Upper lobe of left lung (tissue), 6 donors: Measurements from ENCODE around the gene KDM1A. TPM values are rescaled to one million over a fixed set of nuclear protein-coding genes. Genes with fewer than 3 reads are reported as not detected.

Experiments
- ATAC-seq, 2 donors: fragments of 200-7000 bp; cut with Tn5 transposase; one replicate each; pipeline ENCODE4 v1.9.1; 2022; ENCODE audit warnings: mild to moderate bottlenecking in 2 of 2, moderate library complexity in 2 of 2; ENCODE audit not compliant: low FRiP score in 2 of 2
- DNase-seq, 2 donors: peaks; one replicate each; pipeline ENCODE4 v3.0.0-alpha.2; 2019 to 2020
- H3K27ac ChIP-seq, 4 donors: fragments of 200-600 bp; sonication (generic); one replicate each; pipeline ENCODE4 v1.5.1; 2016 to 2019
- H3K27me3 ChIP-seq, 4 donors: fragments of 200-600 bp; sonication (generic); one replicate each; pipeline ENCODE4 v1.5.1; 2017 to 2019
- H3K36me3 ChIP-seq, 4 donors: fragments of 200-600 bp; sonication (generic); one replicate each; pipeline ENCODE4 v1.5.1; 2016 to 2019
- H3K4me1 ChIP-seq, 4 donors: fragments of 200-600 bp; sonication (generic); one replicate each; pipeline ENCODE4 v1.5.1; 2018 to 2019
- H3K4me3 ChIP-seq, 4 donors: fragments of 200-600 bp; sonication (generic); one replicate each; pipeline ENCODE4 v1.5.1; 2017 to 2019; ENCODE audit warnings: mild to moderate bottlenecking in 2 of 4, moderate library complexity in 1 of 4
- H3K9me3 ChIP-seq, 4 donors: fragments of 200-600 bp; sonication (generic); one replicate each; pipeline ENCODE4 v1.5.1; 2018 to 2019
- CTCF ChIP-seq, 6 experiments: fragments of 450-650 bp in 4 of 6; fragments of 200-600 bp in 2 of 6; sonication (generic) in 2 of 6; IDR thresholded peaks; one replicate each; pipeline ENCODE4 v1.5.1; 2016 to 2019; ENCODE audit warnings: antibody characterized with exemption in 6 of 6
- EP300 ChIP-seq, 4 donors: sonication (generic); formaldehyde crosslinking; IDR thresholded peaks; one replicate each; pipeline ENCODE4 v1.5.1; 2017; ENCODE audit warnings: antibody characterized with exemption in 4 of 4, control low read depth in 2 of 4
- POLR2A ChIP-seq, 4 donors: fragments of 450-650 bp; IDR thresholded peaks; one replicate each; pipeline ENCODE4 v1.5.1; 2016 to 2017; ENCODE audit warnings: antibody characterized with exemption in 4 of 4, mild to moderate bottlenecking in 2 of 4
- POLR2AphosphoS5 ChIP-seq, 2 donors: sonication (generic); formaldehyde crosslinking; IDR thresholded peaks; one replicate each; pipeline ENCODE4 v1.5.1; 2017; ENCODE audit warnings: antibody characterized with exemption in 2 of 2
- WGBS, 2 donors: methylation state at CpG; one replicate each; pipeline ENCODE4 v1.1.5; 2017 to 2018; 5-methylcytosine and 5-hydroxymethylcytosine counted together
- total RNA-seq, 6 donors: library from RNA; depleted of rRNA in 4 of 6; stranded (reverse); fragments of >200 nt in 4 of 6; gene quantifications; one replicate each; pipeline versions ENCODE4 v1.1.0 to v1.2.1, GENCODE V29; 2016 to 2021
- donor health status: DM: no; HTN: no; CAD: no; lungs with moderate emphysema.
- donor health status: DM: no; HTN: yes; CAD: no; lungs with severe emphysema.

KDM1A gene
- total RNA-seq, 6 donors from 2014 or later = 29.0 to 56.7 (median 42.6) TPM

- DNase-seq (no peak), ATAC-seq (no peak)
- whole genome bisulfite sequencing, 2 donors = 96 to 97% methylated on average over 5 of the region's 5 CpGs
- H3K9me3 ChIP-seq = no peaks in the 10 kb centered on the region
- H3K36me3 ChIP-seq = no peaks in the 10 kb centered on the region
- H3K4me1 ChIP-seq = peaks cover 14 to 22% (median 18%) of the 10 kb centered on the region in 4 donors
- no peaks in the 10 kb centered on the region for H3K27me3 ChIP-seq
- no peak overlapping the region for H3K4me3 ChIP-seq
- TF ChIP-seq CTCF (IDR thresholded peaks at IDR 0.05) (no peak), POLR2AphosphoS5 (IDR thresholded peaks at IDR 0.05) (no peak), EP300 (IDR thresholded peaks at IDR 0.05) (no peak), POLR2A (IDR thresholded peaks at IDR 0.05) (no peak)
- H3K27ac ChIP-seq = no peak overlapping the region
Observed at GRCh38 chr1:23023174-23023845, 4.0 kb downstream of the KDM1A start.

- Histone ChIP-seq H3K4me1 (peaks cover 0 to 13% (median 2%) of the 10 kb centered on the region in 4 donors), H3K27ac (no peak overlapping the region), H3K27me3 (no peaks in the 10 kb centered on the region), H3K4me3 (no peak overlapping the region), H3K9me3 (no peaks in the 10 kb centered on the region), H3K36me3 (no peaks in the 10 kb centered on the region)
- no peak for ATAC-seq
- TF ChIP-seq EP300 (IDR thresholded peaks at IDR 0.05) (no peak), POLR2A (IDR thresholded peaks at IDR 0.05) (no peak), CTCF (IDR thresholded peaks at IDR 0.05) (no peak), POLR2AphosphoS5 (IDR thresholded peaks at IDR 0.05) (no peak)
- no peak for DNase-seq
- WGBS, 2 donors = 100% methylated on average over 2 of the region's 2 CpGs
Observed at GRCh38 chr1:23026568-23026967, 7.3 kb downstream of the KDM1A start.

GRCh38 chr1:23027352-23027907, 8.2 kb downstream of the KDM1A start:
- no peaks in the 10 kb centered on the region for H3K9me3 ChIP-seq
- no peak overlapping the region for H3K27ac ChIP-seq
- ATAC-seq (no peak), DNase-seq (no peak)
- H3K27me3 ChIP-seq = no peaks in the 10 kb centered on the region
- H3K36me3 ChIP-seq = no peaks in the 10 kb centered on the region
- H3K4me1 ChIP-seq = peaks cover 0 to 13% (median 2%) of the 10 kb centered on the region in 4 donors
- TF ChIP-seq POLR2A (IDR thresholded peaks at IDR 0.05) (no peak), CTCF (IDR thresholded peaks at IDR 0.05) (no peak), EP300 (IDR thresholded peaks at IDR 0.05) (no peak), POLR2AphosphoS5 (IDR thresholded peaks at IDR 0.05) (no peak)
- 78 to 79% methylated on average over 4 of the region's 4 CpGs for WGBS, 2 donors
- no peak overlapping the region for H3K4me3 ChIP-seq

- ATAC-seq = no peak
- no peak for DNase-seq
- whole genome bisulfite sequencing, 2 donors = 80 to 90% methylated on average over 4 of the region's 4 CpGs
- TF ChIP-seq POLR2A (IDR thresholded peaks at IDR 0.05) (no peak), POLR2AphosphoS5 (IDR thresholded peaks at IDR 0.05) (no peak), EP300 (IDR thresholded peaks at IDR 0.05) (no peak), CTCF (IDR thresholded peaks at IDR 0.05) (no peak)
- Histone ChIP-seq H3K36me3 (no peaks in the 10 kb centered on the region), H3K4me1 (peaks cover 0 to 13% (median 0%) of the 10 kb centered on the region in 4 donors), H3K4me3 (no peak overlapping the region), H3K27me3 (no peaks in the 10 kb centered on the region), H3K9me3 (no peaks in the 10 kb centered on the region), H3K27ac (no peak overlapping the region)
Observed at GRCh38 chr1:23029337-23029736, 10.1 kb downstream of the KDM1A start.
